ACC112 (cell line): ENCODE data around the gene OR51B2.

ENCODE experiments used
- H2AFZ ChIP-seq: fragments of 200-600 bp; sonication (generic); one replicate; pipeline ENCODE4 v1.6.0; 2017; ENCODE audit warnings: antibody characterized with exemption, low read length; ENCODE audit not compliant: unreplicated experiment
- H3K27ac ChIP-seq: fragments of 200-600 bp; sonication (generic); 2 replicates; pipeline ENCODE4 v1.5.1; 2014; ENCODE audit warnings: low read depth, mild to moderate bottlenecking, antibody characterized with exemption, low read length, moderate library complexity
- H3K27me3 ChIP-seq: fragments of 200-600 bp; sonication (generic); 2 replicates; pipeline ENCODE4 v1.6.1; 2014; ENCODE audit warnings: mild to moderate bottlenecking, antibody characterized with exemption, low read length, moderate library complexity, mixed read lengths; ENCODE audit not compliant: insufficient read depth
- H3K36me3 ChIP-seq: fragments of 200-600 bp; sonication (generic); 2 replicates; pipeline ENCODE4 v1.6.1; 2016; ENCODE audit warnings: mild to moderate bottlenecking, antibody characterized with exemption, low read length, moderate library complexity, mixed read lengths; ENCODE audit not compliant: insufficient read depth
- H3K4me1 ChIP-seq: fragments of 200-600 bp; sonication (generic); one replicate; pipeline ENCODE4 v1.6.1; 2016; ENCODE audit warnings: low read length, mixed read lengths; ENCODE audit not compliant: insufficient read depth, unreplicated experiment, control insufficient read depth
- H3K4me3 ChIP-seq: fragments of 200-600 bp; sonication (generic); 2 replicates; pipeline ENCODE4 v1.5.1; 2014; ENCODE audit warnings: mild to moderate bottlenecking, low read depth, low read length
- H3K79me2 ChIP-seq: fragments of 200-600 bp; sonication (generic); one replicate; pipeline ENCODE4 v1.6.0; 2016; ENCODE audit warnings: low read length; ENCODE audit not compliant: control insufficient read depth, unreplicated experiment, insufficient read depth

Gene OR51B2

DNA sequence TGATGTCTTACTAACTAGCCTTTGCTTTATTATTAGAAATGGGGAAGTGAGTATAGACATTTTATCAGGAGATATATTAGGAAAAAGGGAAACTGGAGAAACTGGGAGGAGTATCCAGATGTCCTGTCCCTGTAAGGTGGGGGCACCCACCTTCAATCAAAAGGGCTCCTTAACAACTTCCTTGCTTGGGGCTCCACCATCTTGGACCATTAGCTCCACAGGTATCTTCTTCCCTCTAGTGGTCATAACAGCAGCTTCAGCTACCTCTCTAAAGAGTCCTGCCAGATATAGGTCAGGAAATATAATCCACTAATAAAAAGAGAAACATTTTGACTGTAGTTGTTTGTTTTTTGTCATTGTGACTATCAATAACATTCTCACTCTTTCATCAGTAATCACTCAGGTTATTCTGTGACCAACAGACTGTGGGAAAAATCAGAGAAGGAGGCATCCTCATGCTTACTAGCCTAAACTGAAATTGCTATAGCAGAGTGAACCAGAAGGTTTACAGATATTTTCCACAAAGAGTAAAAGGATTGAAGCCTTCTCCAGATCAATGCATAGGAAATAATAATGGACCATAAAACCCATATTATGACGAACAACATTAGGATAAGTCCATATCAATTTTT, 32.8 kb downstream of the OR51B2 start:
- peaks cover 18% of the 10 kb centered on the region for H3K4me1 ChIP-seq
- H3K4me3 ChIP-seq = no peak overlapping the region
- no peak overlapping the region for H2AFZ ChIP-seq
- H3K36me3 ChIP-seq = no peaks in the 10 kb centered on the region
- H3K27ac ChIP-seq = no peak overlapping the region
- H3K79me2 ChIP-seq = no peaks in the 10 kb centered on the region
- no peaks in the 10 kb centered on the region for H3K27me3 ChIP-seq

GRCh38 chr11:5290106-5290505, 34.0 kb downstream of the OR51B2 start:
- Histone ChIP-seq H3K36me3 (no peaks in the 10 kb centered on the region), H3K4me3 (no peak overlapping the region), H3K79me2 (no peaks in the 10 kb centered on the region), H2AFZ (peak overlapping the region; percentile 29), H3K4me1 (peaks cover 18% of the 10 kb centered on the region), H3K27me3 (no peaks in the 10 kb centered on the region), H3K27ac (no peak overlapping the region)

DNA sequence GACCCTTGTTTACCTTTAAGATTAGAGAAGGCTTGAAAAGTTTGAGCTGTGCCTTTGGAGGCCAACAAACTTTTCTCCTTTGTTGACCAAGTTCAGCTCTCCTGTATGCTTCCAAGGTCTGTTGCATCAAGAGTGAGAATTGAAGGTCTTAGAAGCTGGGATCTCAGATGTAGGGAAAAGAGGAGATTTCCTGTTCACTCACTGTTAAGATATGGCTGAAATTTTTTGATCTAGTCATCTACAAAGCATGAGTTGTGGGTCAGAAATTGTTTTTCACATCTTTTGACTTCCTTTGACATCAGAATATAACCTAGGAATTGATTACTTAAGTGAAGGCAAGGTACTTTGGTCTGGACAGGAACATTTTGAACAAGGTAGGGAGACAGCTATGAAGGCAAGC, 34.4 kb downstream of the OR51B2 start:
- H3K27me3 ChIP-seq = no peaks in the 10 kb centered on the region
- no peak overlapping the region for H3K27ac ChIP-seq
- H2AFZ ChIP-seq = peak overlapping the region; percentile 29
- no peaks in the 10 kb centered on the region for H3K36me3 ChIP-seq
- H3K4me1 ChIP-seq = peaks cover 18% of the 10 kb centered on the region
- H3K4me3 ChIP-seq = no peak overlapping the region
- H3K79me2 ChIP-seq = no peaks in the 10 kb centered on the region

GRCh38 chr11:5288906-5289550, 35.1 kb downstream of the OR51B2 start:
- no peak overlapping the region for H3K27ac ChIP-seq
- H3K79me2 ChIP-seq = no peaks in the 10 kb centered on the region
- no peaks in the 10 kb centered on the region for H3K27me3 ChIP-seq
- H2AFZ ChIP-seq = peak overlapping the region; percentile 29
- peaks cover 18% of the 10 kb centered on the region for H3K4me1 ChIP-seq
- no peak overlapping the region for H3K4me3 ChIP-seq
- no peaks in the 10 kb centered on the region for H3K36me3 ChIP-seq

DNA sequence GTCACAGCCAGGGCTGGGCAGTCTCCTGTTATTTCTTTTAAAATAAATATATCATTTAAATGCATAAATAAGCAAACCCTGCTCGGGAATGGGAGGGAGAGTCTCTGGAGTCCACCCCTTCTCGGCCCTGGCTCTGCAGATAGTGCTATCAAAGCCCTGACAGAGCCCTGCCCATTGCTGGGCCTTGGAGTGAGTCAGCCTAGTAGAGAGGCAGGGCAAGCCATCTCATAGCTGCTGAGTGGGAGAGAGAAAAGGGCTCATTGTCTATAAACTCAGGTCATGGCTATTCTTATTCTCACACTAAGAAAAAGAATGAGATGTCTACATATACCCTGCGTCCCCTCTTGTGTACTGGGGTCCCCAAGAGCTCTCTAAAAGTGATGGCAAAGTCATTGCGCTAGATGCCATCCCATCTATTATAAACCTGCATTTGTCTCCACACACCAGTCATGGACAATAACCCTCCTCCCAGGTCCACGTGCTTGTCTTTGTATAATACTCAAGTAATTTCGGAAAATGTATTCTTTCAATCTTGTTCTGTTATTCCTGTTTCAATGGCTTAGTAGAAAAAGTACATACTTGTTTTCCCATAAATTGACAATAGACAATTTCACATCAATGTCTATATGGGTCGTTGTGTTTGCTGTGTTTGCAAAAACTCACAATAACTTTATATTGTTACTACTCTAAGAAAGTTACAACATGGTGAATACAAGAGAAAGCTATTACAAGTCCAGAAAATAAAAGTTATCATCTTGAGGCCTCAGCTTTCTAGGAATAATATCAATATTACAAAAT, 35.8 kb downstream of the OR51B2 start:
- no peaks in the 10 kb centered on the region for H3K79me2 ChIP-seq
- no peak overlapping the region for H3K27ac ChIP-seq
- H3K27me3 ChIP-seq = no peaks in the 10 kb centered on the region
- peaks cover 18% of the 10 kb centered on the region for H3K4me1 ChIP-seq
- H3K36me3 ChIP-seq = no peaks in the 10 kb centered on the region
- H3K4me3 ChIP-seq = no peak overlapping the region
- no peak overlapping the region for H2AFZ ChIP-seq

GRCh38 chr11:5286901-5287300, 37.2 kb downstream of the OR51B2 start:
- H3K4me1 ChIP-seq = peaks cover 15% of the 10 kb centered on the region

DNA sequence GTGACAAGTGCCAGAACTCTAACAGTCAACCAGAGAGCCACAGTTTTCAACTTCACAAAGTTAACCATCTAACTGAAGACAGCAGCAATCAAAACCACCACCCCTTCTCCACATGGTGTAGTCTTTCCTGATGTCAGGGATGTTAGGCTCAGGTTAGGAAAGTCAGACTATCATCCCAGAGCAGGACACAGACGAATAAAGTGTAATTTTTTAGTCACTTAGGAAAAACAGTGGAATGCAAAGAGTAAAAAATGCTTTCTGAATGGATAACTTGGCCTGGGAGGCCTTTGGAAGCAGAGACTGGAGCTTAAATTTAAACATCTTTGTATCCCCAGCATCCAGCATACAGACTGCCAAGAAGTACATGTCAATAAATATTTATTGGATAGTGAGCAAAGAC, 37.7 kb downstream of the OR51B2 start:
- H3K27ac ChIP-seq = no peak overlapping the region
- H3K27me3 ChIP-seq = no peaks in the 10 kb centered on the region
- H3K4me1 ChIP-seq = peaks cover 15% of the 10 kb centered on the region
- H3K79me2 ChIP-seq = no peaks in the 10 kb centered on the region
- no peak overlapping the region for H3K4me3 ChIP-seq
- no peak overlapping the region for H2AFZ ChIP-seq
- no peaks in the 10 kb centered on the region for H3K36me3 ChIP-seq

More at GRCh38 chr11:5286901-5287300, 37.2 kb downstream of the OR51B2 start:
- Histone ChIP-seq H3K79me2 (no peaks in the 10 kb centered on the region), H3K27me3 (no peaks in the 10 kb centered on the region), H3K36me3 (no peaks in the 10 kb centered on the region), H3K4me3 (no peak overlapping the region), H3K27ac (no peak overlapping the region), H2AFZ (no peak overlapping the region)

GRCh38 chr11:5285703-5286340, 38.3 kb downstream of the OR51B2 start:
- H3K4me1 ChIP-seq = peaks cover 20% of the 10 kb centered on the region
- no peaks in the 10 kb centered on the region for H3K36me3 ChIP-seq
- H3K79me2 ChIP-seq = no peaks in the 10 kb centered on the region
- H2AFZ ChIP-seq = no peak overlapping the region
- H3K27me3 ChIP-seq = no peaks in the 10 kb centered on the region
- H3K4me3 ChIP-seq = no peak overlapping the region
- H3K27ac ChIP-seq = no peak overlapping the region

GRCh38 chr11:5284637-5285036, 39.5 kb downstream of the OR51B2 start:
- Histone ChIP-seq H3K27me3 (no peaks in the 10 kb centered on the region), H3K36me3 (no peaks in the 10 kb centered on the region), H3K4me1 (peaks cover 21% of the 10 kb centered on the region), H3K79me2 (no peaks in the 10 kb centered on the region), H3K4me3 (no peak overlapping the region), H2AFZ (no peak overlapping the region), H3K27ac (no peak overlapping the region)

GRCh38 chr11:5283882-5284281, 40.2 kb downstream of the OR51B2 start:
- no peaks in the 10 kb centered on the region for H3K27me3 ChIP-seq
- H3K4me3 ChIP-seq = no peak overlapping the region
- H3K27ac ChIP-seq = no peak overlapping the region
- peaks cover 18% of the 10 kb centered on the region for H3K4me1 ChIP-seq
- H3K36me3 ChIP-seq = no peaks in the 10 kb centered on the region
- H2AFZ ChIP-seq = no peak overlapping the region
- H3K79me2 ChIP-seq = no peaks in the 10 kb centered on the region
